IPS-18a (cell line): ENCODE data around the gene CSTF3.
"Not testable (repeated sequence)": the region's sequence is repeated elsewhere in the genome, so short reads cannot be mapped to it uniquely, and the experiment has no call there.

Experiments used
- H3K27ac ChIP-seq: one replicate; pipeline ENCODE4 v1.5.1; 2013; ENCODE audit warnings: low read length
- H3K27me3 ChIP-seq: one replicate; pipeline ENCODE4 v1.6.1; 2013; ENCODE audit warnings: mild to moderate bottlenecking, low read length; ENCODE audit not compliant: control insufficient read depth, insufficient read depth
- H3K36me3 ChIP-seq: one replicate; pipeline ENCODE4 v1.6.1; 2013; ENCODE audit warnings: low read depth, low read length; ENCODE audit not compliant: control insufficient read depth
- H3K4me1 ChIP-seq: one replicate; pipeline ENCODE4 v1.6.1; 2013; ENCODE audit warnings: low read depth, low read length; ENCODE audit not compliant: control insufficient read depth
- H3K4me3 ChIP-seq: one replicate; pipeline ENCODE4 v1.5.1; 2013; ENCODE audit warnings: low read length
- H3K9ac ChIP-seq: one replicate; pipeline ENCODE4 v1.6.1; 2013; ENCODE audit warnings: mild to moderate bottlenecking, low read length, moderate library complexity
- H3K9me3 ChIP-seq: one replicate; pipeline ENCODE4 v1.6.1; 2013; ENCODE audit warnings: low read depth, low read length; ENCODE audit not compliant: control insufficient read depth

Gene CSTF3

GRCh38 chr11:33159378-33159867, 1.9 kb downstream of the CSTF3 start:
- not testable (repeated sequence) for H3K36me3 ChIP-seq
- peak overlapping the region; percentile 99 for H3K9ac ChIP-seq
- H3K4me3 ChIP-seq = peak overlapping the region; percentile 98

DNA sequence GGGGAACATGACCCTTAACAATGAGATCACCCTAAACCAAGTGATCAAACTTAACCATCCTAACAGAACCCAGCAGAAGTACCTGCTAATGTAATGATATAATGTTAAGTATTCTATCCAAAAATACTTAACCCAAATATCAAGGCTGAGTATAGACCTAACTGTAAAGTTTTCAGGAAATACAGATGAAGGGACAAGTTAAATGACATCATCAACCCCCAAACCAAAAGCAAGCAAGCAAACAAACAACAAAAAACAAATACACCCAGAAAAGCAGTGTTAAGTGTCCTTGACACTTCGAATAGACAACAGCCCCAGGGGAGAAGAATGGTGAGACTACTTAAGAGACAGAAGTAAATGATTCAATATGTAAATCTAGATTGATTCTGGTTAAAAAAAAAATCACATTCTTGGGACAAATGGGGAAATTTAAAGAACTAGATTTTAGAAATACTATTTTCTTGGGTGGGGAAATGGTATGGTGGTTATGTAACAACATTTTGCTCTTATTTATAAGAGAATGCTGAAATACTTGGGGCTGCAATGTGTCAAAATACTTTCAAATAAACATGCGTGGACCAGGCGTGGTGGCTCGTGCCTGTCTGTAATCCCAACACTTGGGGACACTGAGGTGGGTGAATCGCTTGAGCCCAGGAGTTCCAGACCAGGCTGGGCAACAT, 2.5 kb downstream of the CSTF3 start:
- Histone ChIP-seq H3K4me1 (peaks cover 21% of the 10 kb centered on the region), H3K9ac (no peak overlapping the region), H3K27me3 (no peaks in the 10 kb centered on the region), H3K9me3 (no peaks in the 10 kb centered on the region), H3K36me3 (peaks cover 2% of the 10 kb centered on the region), H3K4me3 (peak overlapping the region; percentile 12), H3K27ac (peak overlapping the region; percentile 34)

More at GRCh38 chr11:33159378-33159867, 1.9 kb downstream of the CSTF3 start:
- not testable (repeated sequence) for H3K9me3 ChIP-seq, H3K27me3 ChIP-seq
- H3K4me1 ChIP-seq = peaks cover 21% of the 10 kb centered on the region
- peak overlapping the region; percentile 95 for H3K27ac ChIP-seq

DNA sequence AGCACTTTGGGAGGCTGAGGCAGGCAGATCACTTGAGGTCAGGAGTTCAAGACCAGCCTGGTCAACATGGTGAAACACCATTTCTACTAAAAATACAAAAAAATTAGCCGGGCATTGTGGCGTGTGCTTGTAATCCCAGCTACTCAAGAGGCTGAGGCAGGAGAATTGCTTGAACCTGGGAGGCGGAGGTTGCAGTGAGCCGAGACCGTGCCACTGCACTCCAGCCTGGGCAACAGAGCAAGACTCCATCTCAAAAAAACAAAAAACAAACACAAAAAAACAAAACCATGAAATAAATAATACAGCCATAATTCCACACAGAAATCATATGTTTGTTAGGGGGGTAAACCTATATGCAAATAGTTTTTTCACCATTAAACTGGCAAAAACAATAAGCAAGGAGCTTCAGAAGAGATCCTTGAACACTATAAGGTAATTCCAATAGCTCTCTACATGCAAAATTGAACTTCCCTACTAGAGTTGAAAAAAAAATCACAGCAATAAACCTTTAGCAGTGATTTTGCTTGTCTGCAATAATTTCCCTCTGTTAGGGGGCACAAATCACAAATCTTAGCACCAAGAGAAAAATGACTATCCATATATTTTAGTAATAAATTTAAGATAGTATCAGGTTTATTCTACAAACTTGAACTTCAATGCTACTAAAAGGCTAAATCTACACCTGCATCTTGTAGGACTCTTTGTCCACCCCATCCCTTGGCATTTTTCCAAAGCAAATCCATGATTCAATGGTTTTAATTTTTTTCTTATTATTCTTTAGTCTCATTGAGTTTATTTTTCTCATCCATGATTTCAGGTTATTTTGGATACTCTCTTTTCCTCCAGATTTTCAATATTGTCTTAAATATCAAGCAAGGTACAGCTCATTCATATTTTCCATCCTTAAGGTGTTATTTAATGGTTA, 3.9 kb downstream of the CSTF3 start:
- no peak overlapping the region for H3K27ac ChIP-seq
- peaks cover 2% of the 10 kb centered on the region for H3K36me3 ChIP-seq
- no peak overlapping the region for H3K9ac ChIP-seq
- H3K4me1 ChIP-seq = peaks cover 21% of the 10 kb centered on the region
- H3K27me3 ChIP-seq = no peaks in the 10 kb centered on the region
- peak overlapping the region; percentile 12 for H3K4me3 ChIP-seq
- H3K9me3 ChIP-seq = no peaks in the 10 kb centered on the region

DNA sequence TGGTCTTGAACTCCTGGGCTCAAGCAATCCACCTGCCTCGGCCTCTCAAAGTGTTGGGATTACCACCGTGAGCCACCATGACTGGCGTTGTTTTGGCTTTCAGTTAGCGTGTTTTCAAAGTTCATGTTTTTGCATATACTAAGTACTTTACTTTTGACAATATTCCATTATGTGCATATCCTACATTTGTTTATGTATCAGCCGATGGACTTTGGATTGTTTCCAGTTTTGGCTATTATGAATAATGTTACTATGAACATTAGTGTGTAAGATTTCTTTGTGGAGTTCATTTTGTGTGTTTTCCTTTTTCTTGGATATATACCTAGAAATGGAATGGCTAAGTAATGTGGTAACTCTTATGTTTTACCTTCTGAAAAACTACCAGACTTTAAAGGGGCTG, 9.9 kb downstream of the CSTF3 start:
- Histone ChIP-seq H3K4me3 (no peak overlapping the region), H3K27me3 (no peaks in the 10 kb centered on the region), H3K36me3 (peaks cover 5% of the 10 kb centered on the region), H3K27ac (no peak overlapping the region), H3K9me3 (no peaks in the 10 kb centered on the region), H3K4me1 (peaks cover 3% of the 10 kb centered on the region), H3K9ac (no peak overlapping the region)

GRCh38 chr11:33147559-33147958, 13.7 kb downstream of the CSTF3 start:
- no peak overlapping the region for H3K27ac ChIP-seq

GRCh38 chr11:33135768-33136443, 25.4 kb downstream of the CSTF3 start:
- Histone ChIP-seq H3K27me3 (no peaks in the 10 kb centered on the region), H3K27ac (no peak overlapping the region), H3K9ac (no peak overlapping the region), H3K9me3 (no peaks in the 10 kb centered on the region), H3K36me3 (peaks cover 24% of the 10 kb centered on the region), H3K4me1 (peaks cover 35% of the 10 kb centered on the region), H3K4me3 (no peak overlapping the region)

More at GRCh38 chr11:33147559-33147958, 13.7 kb downstream of the CSTF3 start:
- Histone ChIP-seq H3K4me3 (no peak overlapping the region), H3K36me3 (peaks cover 5% of the 10 kb centered on the region), H3K4me1 (peaks cover 3% of the 10 kb centered on the region), H3K9ac (no peak overlapping the region), H3K9me3 (no peaks in the 10 kb centered on the region), H3K27me3 (no peaks in the 10 kb centered on the region)

DNA sequence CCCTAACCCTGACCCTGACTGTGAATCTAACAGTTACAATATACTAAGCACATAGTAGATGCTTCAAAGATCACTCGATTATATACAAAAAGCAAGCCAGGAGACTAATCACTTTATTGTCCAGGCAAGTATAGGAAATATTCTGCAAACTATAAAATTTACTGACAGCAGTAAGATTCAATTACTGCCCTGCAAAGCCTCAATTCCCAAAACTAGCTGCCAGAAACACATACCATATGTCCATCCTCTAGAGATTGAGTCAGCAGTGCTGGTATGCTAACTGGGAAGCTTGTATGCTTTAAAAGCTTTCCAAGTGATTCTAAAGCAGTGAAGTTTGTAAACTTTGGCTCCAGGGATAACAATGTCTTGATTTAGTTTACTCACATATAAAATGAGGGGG, 26.1 kb downstream of the CSTF3 start:
- no peaks in the 10 kb centered on the region for H3K27me3 ChIP-seq
- peaks cover 17% of the 10 kb centered on the region for H3K36me3 ChIP-seq
- H3K4me3 ChIP-seq = no peak overlapping the region
- no peaks in the 10 kb centered on the region for H3K9me3 ChIP-seq
- H3K27ac ChIP-seq = peak overlapping the region; percentile 24
- H3K4me1 ChIP-seq = peaks cover 35% of the 10 kb centered on the region
- peak overlapping the region; percentile 2 for H3K9ac ChIP-seq

DNA sequence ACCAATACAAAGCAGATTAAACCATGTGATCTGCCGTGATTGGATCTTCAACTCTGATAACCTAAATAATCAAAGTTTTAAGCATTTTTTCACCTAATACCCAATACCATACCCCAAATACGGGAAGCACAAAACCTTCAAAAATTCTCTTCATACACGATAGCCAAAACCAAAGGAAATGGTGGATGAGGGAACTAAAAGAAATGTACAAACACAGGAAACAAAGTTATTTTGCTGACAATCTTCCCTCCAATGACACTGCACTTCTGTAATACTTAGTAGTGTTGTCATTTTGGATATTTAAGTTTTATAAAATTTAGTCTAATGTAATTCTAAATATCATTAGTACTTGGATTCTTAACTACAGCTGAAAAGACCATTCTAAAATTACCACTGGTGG, 27.0 kb downstream of the CSTF3 start:
- peak overlapping the region; percentile 24 for H3K27ac ChIP-seq
- no peak overlapping the region for H3K4me3 ChIP-seq

DNA sequence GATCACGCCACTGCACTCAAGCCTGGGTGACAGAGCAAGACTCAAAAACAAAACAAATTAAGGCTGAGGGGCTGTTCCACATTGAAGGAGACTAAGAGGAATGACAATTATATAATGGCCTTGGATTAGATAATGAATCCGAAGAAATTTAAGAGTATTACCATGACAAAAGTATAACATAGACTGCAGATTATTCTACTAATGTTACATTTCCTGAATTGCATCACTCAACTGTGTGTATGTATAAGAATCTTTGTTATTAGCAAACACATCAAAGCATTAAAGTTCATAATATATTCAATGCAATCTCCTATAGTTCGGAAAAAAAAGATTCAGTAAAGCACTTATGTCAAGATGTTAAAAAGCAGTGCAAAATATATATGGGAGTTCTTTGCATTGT, 27.5 kb downstream of the CSTF3 start:
- Histone ChIP-seq H3K27ac (no peak overlapping the region), H3K4me1 (peaks cover 37% of the 10 kb centered on the region), H3K9me3 (no peaks in the 10 kb centered on the region), H3K4me3 (no peak overlapping the region), H3K27me3 (no peaks in the 10 kb centered on the region), H3K36me3 (peaks cover 3% of the 10 kb centered on the region), H3K9ac (no peak overlapping the region)

More for the DNA sequence above, 27.0 kb downstream of the CSTF3 start:
- peaks cover 35% of the 10 kb centered on the region for H3K4me1 ChIP-seq
- no peak overlapping the region for H3K9ac ChIP-seq
- no peaks in the 10 kb centered on the region for H3K27me3 ChIP-seq
- H3K9me3 ChIP-seq = no peaks in the 10 kb centered on the region
- peaks cover 8% of the 10 kb centered on the region for H3K36me3 ChIP-seq

DNA sequence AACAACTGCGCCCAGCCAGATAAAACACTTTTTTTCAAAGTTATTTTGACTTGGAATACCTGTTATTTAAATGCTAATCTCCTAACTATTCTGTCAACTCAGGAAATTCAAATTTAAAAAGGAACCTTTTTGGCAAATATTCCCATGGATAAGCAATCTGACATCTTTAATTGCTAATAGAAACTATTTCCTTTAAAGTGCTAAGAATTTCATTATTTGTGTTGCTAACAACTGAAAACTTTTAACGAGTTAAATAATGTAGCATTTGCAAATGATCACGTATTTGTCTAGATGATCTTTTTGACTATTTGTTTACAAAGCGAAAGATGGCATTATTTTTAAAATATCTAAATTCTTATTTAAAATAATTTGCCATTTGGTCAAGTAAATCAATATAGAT, 28.8 kb downstream of the CSTF3 start:
- H3K4me3 ChIP-seq = no peak overlapping the region
- H3K9ac ChIP-seq = no peak overlapping the region
- H3K27ac ChIP-seq = no peak overlapping the region
- H3K27me3 ChIP-seq = no peaks in the 10 kb centered on the region
- H3K36me3 ChIP-seq = no peaks in the 10 kb centered on the region
- H3K9me3 ChIP-seq = no peaks in the 10 kb centered on the region
- H3K4me1 ChIP-seq = peaks cover 39% of the 10 kb centered on the region

DNA sequence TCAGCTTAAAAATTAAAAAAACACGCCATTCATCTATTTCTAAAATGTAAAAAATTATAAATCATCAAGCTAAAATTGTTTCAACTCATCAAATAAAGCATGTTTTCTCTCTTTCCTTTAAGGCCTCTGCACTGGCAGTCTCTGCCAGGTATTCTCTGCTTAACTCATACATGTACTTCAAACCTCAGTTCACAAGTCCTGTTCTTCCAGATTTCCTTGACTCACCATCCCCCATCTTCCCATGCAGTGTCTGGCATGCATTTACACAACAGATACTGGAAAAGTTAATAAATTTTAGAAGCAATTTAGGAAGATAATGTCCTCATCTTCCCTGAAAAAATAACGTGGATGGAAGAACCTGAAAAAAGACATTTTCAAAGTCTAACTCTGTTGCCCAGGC, 32.5 kb downstream of the CSTF3 start:
- Histone ChIP-seq H3K36me3 (no peaks in the 10 kb centered on the region), H3K9ac (no peak overlapping the region), H3K4me1 (peaks cover 18% of the 10 kb centered on the region), H3K27me3 (no peaks in the 10 kb centered on the region), H3K27ac (no peak overlapping the region), H3K9me3 (no peaks in the 10 kb centered on the region), H3K4me3 (no peak overlapping the region)
